ENCODE results near the gene MET. TPM values are rescaled to one million over a fixed set of nuclear protein-coding genes. Genes with fewer than 3 reads are reported as not detected.
A peak's percentile ranks its signal among the peaks of the same experiment; 100 is the strongest.

Gene MET
- total RNA-seq, 2 donors from 2014 or later: 15.8 to 18.6 TPM

- DNase-seq (ENCODE audit: low spot score) (no peak), ATAC-seq (ENCODE audit: insufficient number of reproducible peaks, low FRiP score, low read depth) (no peak)
- no peaks in the 10 kb centered on the region for H3K9me3 ChIP-seq
- no peak for TF ChIP-seq CTCF (IDR thresholded peaks at IDR 0.05)
- H3K4me3 ChIP-seq: no peak overlapping the region
- no peak overlapping the region for H3K27ac ChIP-seq
- H3K4me1 ChIP-seq (ENCODE audit: control insufficient read depth in 1 of 2, low read depth in 2 of 2): peaks cover 14 to 18% of the 10 kb centered on the region in 2 donors
- no peaks in the 10 kb centered on the region for H3K36me3 ChIP-seq
- H3K27me3 ChIP-seq (replicated peaks; ENCODE audit: insufficient read depth): no peaks in the 10 kb centered on the region
Measured at GRCh38 chr7:116772926-116773749, 101.1 kb downstream of the MET start.

GRCh38 chr7:116776046-116776445 lies 104.0 kb downstream of the MET start:
- no peaks in the 10 kb centered on the region for H3K27me3 ChIP-seq (replicated peaks; ENCODE audit: insufficient read depth)
- H3K9me3 ChIP-seq: no peaks in the 10 kb centered on the region
- peaks cover 22 to 36% of the 10 kb centered on the region in 2 donors for H3K4me1 ChIP-seq (ENCODE audit: control insufficient read depth in 1 of 2, low read depth in 2 of 2)
- DNase-seq (ENCODE audit: low spot score) (no peak), ATAC-seq (ENCODE audit: insufficient number of reproducible peaks, low FRiP score, low read depth) (no peak)
- no peak for TF ChIP-seq CTCF (IDR thresholded peaks at IDR 0.05)
- H3K27ac ChIP-seq: peak overlapping the region in 1 of 2 donors; percentile 43
- H3K36me3 ChIP-seq: no peaks in the 10 kb centered on the region
- H3K4me3 ChIP-seq: no peak overlapping the region

GRCh38 chr7:116776610-116777289 lies 104.8 kb downstream of the MET start:
- peak; percentile 63 for ATAC-seq (ENCODE audit: insufficient number of reproducible peaks, low FRiP score, low read depth)

GRCh38 chr7:116777651-116778281 lies 105.8 kb downstream of the MET start:
- Histone ChIP-seq H3K27ac (peak overlapping the region in 1 of 2 donors; percentile 38), H3K4me1 (ENCODE audit: control insufficient read depth in 1 of 2, low read depth in 2 of 2) (peaks cover 24 to 53% of the 10 kb centered on the region in 2 donors), H3K4me3 (no peak overlapping the region), H3K9me3 (no peaks in the 10 kb centered on the region), H3K36me3 (no peaks in the 10 kb centered on the region), H3K27me3 (replicated peaks; ENCODE audit: insufficient read depth) (no peaks in the 10 kb centered on the region)
- TF ChIP-seq CTCF (IDR thresholded peaks at IDR 0.05): no peak
- no peak for ATAC-seq (ENCODE audit: insufficient number of reproducible peaks, low FRiP score, low read depth)
- no peak for DNase-seq (ENCODE audit: low spot score)

More at GRCh38 chr7:116776610-116777289, 104.8 kb downstream of the MET start:
- Histone ChIP-seq H3K9me3 (no peaks in the 10 kb centered on the region), H3K36me3 (no peaks in the 10 kb centered on the region), H3K27ac (peak overlapping the region in 1 of 2 donors; percentile 43), H3K4me1 (ENCODE audit: control insufficient read depth in 1 of 2, low read depth in 2 of 2) (peaks cover 24 to 43% of the 10 kb centered on the region in 2 donors), H3K27me3 (replicated peaks; ENCODE audit: insufficient read depth) (no peaks in the 10 kb centered on the region), H3K4me3 (no peak overlapping the region)
- DNase-seq (ENCODE audit: low spot score): no peak
- no peak for TF ChIP-seq CTCF (IDR thresholded peaks at IDR 0.05)

GRCh38 chr7:116779216-116779615 lies 107.2 kb downstream of the MET start:
- H3K27me3 ChIP-seq (replicated peaks; ENCODE audit: insufficient read depth): no peaks in the 10 kb centered on the region
- H3K4me3 ChIP-seq: no peak overlapping the region
- H3K9me3 ChIP-seq: no peaks in the 10 kb centered on the region
- H3K36me3 ChIP-seq: no peaks in the 10 kb centered on the region
- H3K4me1 ChIP-seq (ENCODE audit: control insufficient read depth in 1 of 2, low read depth in 2 of 2): peaks cover 24 to 54% of the 10 kb centered on the region in 2 donors
- DNase-seq (ENCODE audit: low spot score): no peak
- ATAC-seq (ENCODE audit: insufficient number of reproducible peaks, low FRiP score, low read depth): no peak
- H3K27ac ChIP-seq: no peak overlapping the region
- TF ChIP-seq CTCF (IDR thresholded peaks at IDR 0.05): no peak

Measured in thoracic aorta (tissue), 2 donors.